Measurements from ENCODE around the gene MPND. TPM values are rescaled to one million over a fixed set of nuclear protein-coding genes. Genes with fewer than 3 reads are reported as not detected.

The MPND gene
- total and polyA plus RNA-seq, 8 donors: 19.9 to 31.3 (median 25.8) TPM

GRCh38 chr19:4400135-4400936, 57.0 kb downstream of the MPND start, which contains the start of gene SH3GL1:
SH3GL1 (minus strand) TSS chr19:4400547; CDS start chr19:4400368, 179 bp downstream.
- intact Hi-C loops (cut with DNase I): no loop called here

DNA sequence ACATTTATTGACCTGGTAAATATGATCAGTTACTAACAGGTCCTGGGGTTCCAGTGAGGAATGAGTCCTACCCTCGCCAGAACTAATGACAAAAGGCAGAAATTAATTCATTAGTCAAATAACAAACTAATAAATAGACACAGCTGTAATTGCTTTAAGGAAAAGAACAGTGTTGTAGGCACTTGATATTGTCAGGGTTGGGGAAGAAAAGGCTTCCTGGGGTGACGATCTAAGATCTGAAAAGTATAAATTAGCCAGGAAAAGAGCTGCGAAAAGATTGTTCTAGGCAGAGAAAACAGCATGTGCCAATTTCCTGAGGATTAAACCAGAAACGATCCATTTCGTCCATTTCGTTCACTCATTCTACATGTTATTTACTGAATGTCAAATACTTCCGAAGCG, 58.4 kb downstream of the MPND start:
- no peaks in the 10 kb centered on the region for H3K27me3 ChIP-seq
- peaks cover 14 to 56% of the 10 kb centered on the region in 2 donors for H3K4me1 ChIP-seq
- H3K9me3 ChIP-seq: no peaks in the 10 kb centered on the region
- peak overlapping the region; percentile 81 to 87 for H3K27ac ChIP-seq
- ATAC-seq: no peak
- intact Hi-C loops (cut with DNase I): no loop called here
- no peak for DNase-seq
- H3K4me3 ChIP-seq: peak overlapping the region; percentile 2 to 83
- TF ChIP-seq CTCF (IDR thresholded peaks at IDR 0.05): no peak
- H3K36me3 ChIP-seq: peaks cover 0 to 6% of the 10 kb centered on the region in 2 donors

More at GRCh38 chr19:4400135-4400936, 57.0 kb downstream of the MPND start, which contains the start of gene SH3GL1:
- peaks cover 0 to 19% of the 10 kb centered on the region in 2 donors for H3K36me3 ChIP-seq
- H3K27ac ChIP-seq: peak within 1 kb of the TSS; percentile 93 to 99
- TF ChIP-seq CTCF (IDR thresholded peaks at IDR 0.05): peak; percentile 92 to 94
- peak within 1 kb of the TSS; percentile 97 to 98 for H3K4me3 ChIP-seq
- ATAC-seq: peak; percentile 82
- peak; percentile 89 to 97 (median 94) for DNase-seq
- H3K9me3 ChIP-seq: no peaks in the 10 kb centered on the region
- no peaks in the 10 kb centered on the region for H3K27me3 ChIP-seq
- H3K4me1 ChIP-seq: peaks cover 14 to 65% of the 10 kb centered on the region in 2 donors

DNA sequence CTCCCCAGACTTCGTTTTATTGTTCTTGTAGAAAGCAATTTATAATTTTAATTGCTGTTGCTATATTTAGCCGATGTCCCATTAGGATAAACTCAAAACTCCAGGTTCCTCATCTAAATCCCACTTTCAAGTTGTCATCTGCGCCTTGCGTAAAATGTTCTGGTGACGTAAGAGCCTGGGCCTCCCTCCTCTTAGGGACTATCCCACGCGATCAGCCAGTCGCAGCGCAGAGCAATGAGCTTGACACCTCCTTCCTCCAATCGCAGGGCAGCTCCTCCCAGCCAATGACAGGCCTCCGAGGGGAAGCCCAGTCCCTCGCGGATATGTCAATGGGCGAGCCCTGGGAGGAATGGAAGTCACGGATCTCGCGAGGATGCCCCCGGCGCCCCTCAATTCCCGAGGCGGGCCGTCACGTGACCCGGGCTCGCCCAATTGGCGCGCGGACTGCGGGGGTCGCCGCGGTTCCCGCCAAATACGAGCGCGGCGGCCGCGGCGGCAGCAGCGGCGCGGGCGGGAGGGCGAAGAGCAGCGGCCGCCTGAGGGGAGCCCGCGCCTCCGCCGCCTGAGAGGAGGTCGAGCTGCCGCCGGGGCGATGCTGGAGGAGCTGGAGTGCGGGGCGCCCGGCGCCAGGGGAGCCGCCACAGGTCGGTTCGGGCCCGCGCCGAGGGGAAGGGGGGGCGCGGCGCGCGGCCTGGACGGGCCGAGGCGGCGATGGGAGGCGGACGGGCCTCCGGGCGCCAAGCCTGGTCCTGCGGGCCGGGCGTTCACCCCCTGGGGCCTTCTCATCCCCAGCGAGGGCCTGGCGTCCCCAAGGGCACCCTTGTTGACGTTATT, 59.0 kb downstream of the MPND start, which contains the start of gene CHAF1A:
CHAF1A (plus strand) TSS at position 470 of the 834 bp plus-strand sequence; CDS start at position 593, 123 bp downstream.
- Histone ChIP-seq H3K27me3 (no peaks in the 10 kb centered on the region), H3K4me1 (peaks cover 13 to 49% of the 10 kb centered on the region in 2 donors), H3K9me3 (no peaks in the 10 kb centered on the region), H3K4me3 (peak within 1 kb of the TSS; percentile 66 to 83), H3K36me3 (peaks cover 0 to under 1% of the 10 kb centered on the region in 2 donors), H3K27ac (peak within 1 kb of the TSS; percentile 81 to 87)
- peak; percentile 94 for ATAC-seq
- intact Hi-C loops (cut with DNase I): no loop called here
- peak; percentile 98 to 100 (median 99) for DNase-seq
- TF ChIP-seq CTCF (IDR thresholded peaks at IDR 0.05): peak in 1 of 2 donors; percentile 30

DNA sequence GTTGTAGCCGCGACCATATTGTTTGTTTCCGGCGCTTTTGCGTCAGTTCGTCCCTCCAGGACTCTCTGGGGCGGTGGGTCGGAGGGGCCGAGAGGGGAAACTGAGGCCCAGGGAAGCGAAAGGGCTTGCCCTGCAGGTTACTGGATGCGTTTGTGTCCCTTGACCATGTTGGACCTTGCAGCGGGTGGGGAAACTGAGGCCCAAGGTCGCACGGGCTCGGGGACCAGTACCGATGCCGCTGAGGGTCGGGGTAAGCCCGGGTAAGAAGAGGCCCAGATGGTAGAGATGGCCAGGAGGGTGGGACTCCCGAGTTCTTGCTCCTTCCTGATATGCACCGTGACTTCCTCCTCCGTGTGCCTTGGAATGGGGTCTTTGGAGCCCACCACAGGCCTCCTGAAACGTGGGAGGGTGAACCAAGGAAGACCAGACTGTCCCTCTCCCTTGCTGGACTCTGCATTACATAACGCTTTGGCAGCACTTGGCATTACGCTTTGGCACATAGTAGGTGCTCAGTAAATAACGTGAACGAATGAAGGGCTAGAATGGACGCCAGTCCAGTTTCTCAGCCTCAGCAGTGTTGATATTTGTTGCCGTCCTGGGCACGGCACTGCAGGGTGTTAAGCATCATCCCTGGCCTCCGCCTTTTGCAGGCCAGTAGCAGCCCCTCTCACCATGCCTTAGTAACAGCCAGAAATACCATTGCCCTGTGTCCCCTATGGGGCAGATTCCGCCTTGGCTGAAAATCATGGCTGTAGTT, 59.8 kb downstream of the MPND start:
- peak overlapping the region; percentile 66 to 83 for H3K4me3 ChIP-seq
- ATAC-seq: no peak
- H3K27me3 ChIP-seq: no peaks in the 10 kb centered on the region
- peaks cover 10 to 41% of the 10 kb centered on the region in 2 donors for H3K4me1 ChIP-seq
- DNase-seq: peak in 1 of 4 donors; percentile 53
- H3K36me3 ChIP-seq: no peaks in the 10 kb centered on the region
- intact Hi-C loops (cut with DNase I): no loop called here
- no peaks in the 10 kb centered on the region for H3K9me3 ChIP-seq
- TF ChIP-seq CTCF (IDR thresholded peaks at IDR 0.05): no peak
- H3K27ac ChIP-seq: peak overlapping the region in 1 of 2 donors; percentile 87

Data from left lung (tissue), 10 donors.